T-helper 9 cell (primary cell): ENCODE results near the gene AP3B1.
"Not testable (repeated sequence)": the region's sequence is repeated elsewhere in the genome, so short reads cannot be mapped to it uniquely, and the experiment has no call there.

Experiments used
- DNase-seq: peaks from one replicate; pipeline ENCODE4 v3.0.0-alpha.2; 2020

The AP3B1 gene

DNA sequence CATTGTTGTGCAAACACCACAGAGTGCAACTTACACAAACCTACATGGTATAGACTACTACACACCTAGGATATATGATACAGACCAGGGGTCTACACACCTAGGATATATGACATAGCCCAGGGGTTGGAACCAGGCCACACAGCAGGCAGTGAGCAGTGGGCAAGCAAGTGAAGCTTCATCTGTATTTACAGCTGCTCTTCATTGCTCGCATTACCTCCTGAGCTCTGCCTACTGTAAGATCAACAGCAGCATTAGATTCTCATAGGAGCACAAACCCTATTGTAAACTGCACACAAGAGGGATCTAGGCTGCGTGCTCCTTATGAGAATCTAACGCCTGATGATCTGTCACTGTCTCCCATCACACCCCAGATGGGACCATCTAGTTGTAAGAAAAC lies 56.6 kb downstream of the AP3B1 start:
- no peak for DNase-seq

- DNase-seq = no peak
These were observed 58.5 kb downstream of the AP3B1 start for GRCh38 chr5:78236046-78236445.

DNA sequence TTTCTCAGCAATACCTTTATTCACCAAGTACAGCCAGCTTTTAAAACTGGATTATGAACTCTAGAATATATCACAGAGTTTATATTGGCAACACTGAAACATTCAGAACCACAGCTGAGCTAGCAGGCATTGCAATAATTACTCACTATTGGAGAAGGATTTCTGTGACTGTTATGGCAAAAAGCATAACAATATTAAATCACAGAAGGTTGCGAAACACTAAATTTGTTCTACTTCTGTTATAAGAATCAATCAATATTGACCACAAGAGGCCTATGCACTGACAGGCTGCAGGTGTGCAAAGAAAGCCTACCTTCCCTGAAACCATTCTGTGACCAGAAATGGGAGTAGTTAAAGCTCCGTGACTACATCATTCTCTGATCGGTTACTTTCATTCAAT lies 59.2 kb downstream of the AP3B1 start:
- no peak for DNase-seq

DNA sequence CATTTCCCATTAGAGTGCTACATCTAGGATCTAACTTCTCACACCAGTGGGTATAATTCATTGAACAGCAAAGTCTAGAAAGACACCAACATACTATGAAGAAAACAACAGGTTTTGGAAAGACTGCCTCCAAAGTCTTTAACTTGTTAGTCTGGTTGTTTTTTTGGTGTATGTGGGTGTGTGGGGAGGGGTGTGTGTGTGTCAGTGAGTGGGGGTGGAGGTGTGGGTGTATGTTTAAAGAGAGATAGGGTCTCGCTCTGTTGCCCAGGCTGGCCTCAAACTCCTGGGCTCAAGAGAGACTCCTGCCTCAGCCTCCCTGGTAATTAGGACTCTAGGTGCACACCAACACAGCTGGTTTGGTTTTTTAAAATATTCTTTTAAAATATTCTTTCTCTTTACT lies 59.7 kb downstream of the AP3B1 start:
- DNase-seq = no peak

GRCh38 chr5:78232163-78232562 lies 62.3 kb downstream of the AP3B1 start:
- DNase-seq = no peak

GRCh38 chr5:78224358-78224757 lies 70.1 kb downstream of the AP3B1 start:
- DNase-seq = no peak

- DNase-seq = no peak
These were observed 72.5 kb downstream of the AP3B1 start for GRCh38 chr5:78221964-78222451.

DNA sequence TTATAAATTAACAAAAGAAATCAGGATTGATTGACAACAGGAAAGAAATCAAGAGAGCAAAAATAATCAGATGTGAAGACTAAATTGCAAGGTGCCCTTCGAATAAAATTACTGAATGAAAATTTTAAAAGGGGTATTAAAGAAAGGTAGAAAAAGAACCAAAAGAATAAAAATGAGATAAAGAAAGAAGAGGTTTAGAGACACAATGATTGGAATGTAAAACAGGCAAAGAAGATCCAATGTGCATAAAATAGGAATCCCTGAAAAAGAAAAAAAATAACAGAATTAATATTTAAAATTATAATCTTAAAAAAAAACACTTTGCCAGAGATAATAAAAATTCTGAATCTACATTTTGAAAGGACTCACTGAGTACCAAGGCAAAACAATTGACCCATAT lies 73.0 kb downstream of the AP3B1 start:
- DNase-seq = no peak

DNA sequence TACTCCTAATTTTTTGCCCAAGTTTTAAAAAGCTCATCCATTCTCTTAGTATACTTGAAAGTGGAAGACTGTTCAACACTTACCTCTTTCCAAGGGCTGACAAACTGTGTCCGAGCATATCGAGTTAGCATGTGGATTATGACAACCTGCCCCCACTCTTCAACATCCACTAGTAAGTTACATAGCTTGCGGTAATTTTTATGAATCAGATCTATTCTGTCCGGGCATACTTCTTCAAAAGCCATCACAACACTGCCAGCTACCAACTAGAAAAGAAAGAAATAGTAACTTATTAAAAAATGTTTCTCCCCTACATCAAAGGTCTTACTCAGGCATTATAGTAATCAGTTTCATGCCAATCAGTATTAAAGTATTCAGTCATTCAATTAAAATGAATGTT lies 78.5 kb downstream of the AP3B1 start:
- DNase-seq = no peak

GRCh38 chr5:78215565-78215964 lies 78.9 kb downstream of the AP3B1 start:
- DNase-seq = no peak

DNA sequence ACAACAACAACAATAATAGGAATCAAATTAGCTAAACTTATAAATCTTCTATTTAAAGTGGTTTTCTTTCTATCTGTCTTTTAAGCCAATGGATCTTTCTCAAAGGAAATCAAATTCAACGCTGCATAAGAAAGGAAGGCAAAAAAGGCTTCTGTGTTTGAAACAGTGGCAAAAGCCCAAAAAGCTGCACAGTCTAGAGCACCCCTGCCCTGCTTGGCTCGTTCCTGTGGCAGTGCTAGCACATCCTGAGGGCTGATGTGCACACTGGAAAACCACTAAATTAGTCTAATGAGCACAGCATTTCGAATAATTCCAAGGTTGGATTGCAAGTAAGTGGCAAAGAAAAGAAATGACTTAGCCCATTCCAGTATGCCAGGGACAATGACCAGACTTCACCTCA lies 80.7 kb downstream of the AP3B1 start:
- no peak for DNase-seq

DNA sequence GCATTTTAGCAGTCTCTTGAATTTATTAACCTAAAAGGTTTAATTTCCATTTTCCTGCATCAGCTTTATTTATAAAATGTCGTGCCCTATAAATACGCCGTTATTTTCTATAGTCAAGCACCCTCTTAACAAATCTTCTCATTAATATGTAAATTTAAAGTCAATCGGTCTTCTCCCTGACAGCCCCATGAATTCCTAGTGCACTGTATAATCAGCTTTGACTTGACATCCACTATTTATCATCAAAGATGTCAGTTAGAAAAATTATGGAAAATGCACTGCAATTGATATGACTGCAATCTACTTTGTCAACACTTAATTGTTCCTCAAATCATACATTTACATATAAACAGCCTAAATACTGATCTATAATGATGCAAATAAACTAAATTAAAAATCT lies 83.4 kb downstream of the AP3B1 start:
- no peak for DNase-seq

- DNase-seq = no peak
These were observed 90.3 kb downstream of the AP3B1 start for GRCh38 chr5:78204241-78204640.

- DNase-seq = no peak
These were observed 90.7 kb downstream of the AP3B1 start for GRCh38 chr5:78203815-78204214.

- no peak for DNase-seq
These were observed 104.1 kb downstream of the AP3B1 start for GRCh38 chr5:78190402-78190801.

- DNase-seq = not testable (repeated sequence)
These were observed 105.8 kb downstream of the AP3B1 start for GRCh38 chr5:78188681-78189080.

DNA sequence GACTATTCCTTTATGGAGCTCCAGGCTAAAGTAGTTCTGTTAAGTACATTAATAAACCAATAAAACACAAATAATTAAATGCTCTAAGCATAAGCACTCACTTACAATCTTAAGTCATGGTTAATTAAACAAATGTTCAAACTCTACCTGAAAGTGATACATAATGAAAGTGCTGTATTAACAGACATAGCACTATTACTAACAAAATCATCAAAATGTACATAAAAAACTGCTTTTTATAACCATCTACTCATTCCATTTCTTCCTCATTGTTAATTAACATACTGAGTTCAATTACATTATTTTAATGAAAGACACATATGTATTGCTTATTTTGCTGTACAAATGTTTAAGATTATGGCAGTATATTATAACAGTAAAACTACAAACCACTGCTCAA lies 107.3 kb downstream of the AP3B1 start:
- DNase-seq = no peak

DNA sequence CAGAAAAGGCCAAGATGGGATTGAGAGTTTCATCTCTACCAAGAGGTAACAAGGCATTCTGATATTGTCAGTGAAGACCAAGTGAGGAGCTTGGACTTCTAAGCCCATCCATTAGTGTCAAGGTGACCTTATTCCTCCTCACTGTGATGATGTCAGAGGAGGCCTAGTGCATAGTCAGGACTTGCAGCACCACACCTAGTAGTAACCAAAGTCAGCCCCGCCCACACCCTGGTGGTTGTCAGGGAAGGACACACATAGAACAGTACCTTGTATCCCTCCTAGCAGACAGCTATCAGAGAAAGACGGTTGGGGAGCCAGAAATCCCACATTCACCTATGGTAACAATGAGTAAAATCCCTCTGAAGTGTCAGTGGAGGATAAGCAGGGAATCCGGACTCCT lies 111.7 kb downstream of the AP3B1 start:
- no peak for DNase-seq

DNA sequence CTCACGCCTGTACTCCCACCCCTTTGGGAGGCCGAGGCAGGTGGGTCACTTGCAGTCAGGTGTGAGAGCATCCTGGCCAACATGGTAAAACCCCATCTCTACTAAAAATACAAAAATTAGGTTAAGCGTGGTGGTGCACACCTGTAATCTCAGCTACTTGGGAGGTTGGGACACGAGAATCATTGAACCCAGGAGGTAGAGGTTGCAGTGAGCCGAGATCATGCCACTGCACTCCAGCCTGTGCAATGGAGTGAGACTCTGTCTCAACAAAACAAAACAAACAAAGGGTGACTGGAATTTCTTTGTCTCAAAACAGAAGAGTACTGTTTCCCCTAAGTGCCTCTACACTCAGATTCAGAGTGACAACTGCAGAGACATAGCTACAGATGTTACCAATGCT lies 116.1 kb downstream of the AP3B1 start:
- no peak for DNase-seq

DNA sequence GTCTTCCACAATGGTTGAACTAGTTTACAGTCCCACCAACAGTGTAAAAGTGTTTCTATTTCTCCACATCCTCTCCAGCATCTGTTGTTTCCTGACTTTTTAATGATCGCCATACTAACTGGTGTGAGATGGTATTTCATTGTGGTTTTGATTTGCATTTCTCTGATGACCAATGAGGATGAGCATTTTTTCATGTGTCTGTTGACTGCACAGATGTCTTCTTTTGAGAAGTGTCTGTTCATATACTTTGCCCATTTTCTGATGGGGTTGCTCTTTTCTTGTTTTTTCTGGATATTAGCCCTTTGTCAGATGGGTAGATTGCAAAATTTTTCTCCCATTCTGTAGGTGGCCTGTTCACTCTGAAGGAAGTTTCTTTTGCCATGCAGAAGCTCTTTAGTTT lies 124.2 kb downstream of the AP3B1 start:
- DNase-seq = not testable (repeated sequence)

DNA sequence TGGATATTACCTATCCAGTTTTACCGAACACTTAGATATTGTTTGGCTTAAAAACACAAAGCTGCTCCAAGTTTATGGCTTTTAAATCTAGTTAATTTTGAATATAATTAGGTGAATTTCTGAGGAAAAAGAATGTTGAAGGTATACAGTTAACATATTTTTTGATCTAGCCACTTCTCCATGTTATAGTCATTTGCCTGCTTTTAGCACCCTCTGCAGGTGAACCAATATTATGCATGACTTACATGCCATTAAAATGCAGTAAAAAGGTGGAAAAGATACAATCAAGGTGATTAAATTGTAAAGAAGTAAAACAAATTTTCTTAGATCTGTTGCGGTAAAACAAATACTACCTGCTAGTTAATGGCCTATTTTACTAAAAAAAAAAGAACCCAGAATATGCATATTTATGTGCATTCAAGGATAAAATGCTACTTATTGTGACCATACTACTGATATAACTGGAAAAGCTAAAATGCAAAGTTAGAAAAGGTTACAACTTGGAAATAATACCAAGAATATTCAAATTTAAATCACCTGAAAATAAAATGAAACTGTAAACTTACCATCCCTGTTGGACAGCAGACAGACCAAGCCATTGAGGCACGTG lies 132.1 kb downstream of the AP3B1 start:
- DNase-seq = no peak

- DNase-seq = no peak
These were observed 137.5 kb downstream of the AP3B1 start for GRCh38 chr5:78157001-78157400.

- DNase-seq = no peak
These were observed 142.8 kb downstream of the AP3B1 start for GRCh38 chr5:78151594-78152271.

DNA sequence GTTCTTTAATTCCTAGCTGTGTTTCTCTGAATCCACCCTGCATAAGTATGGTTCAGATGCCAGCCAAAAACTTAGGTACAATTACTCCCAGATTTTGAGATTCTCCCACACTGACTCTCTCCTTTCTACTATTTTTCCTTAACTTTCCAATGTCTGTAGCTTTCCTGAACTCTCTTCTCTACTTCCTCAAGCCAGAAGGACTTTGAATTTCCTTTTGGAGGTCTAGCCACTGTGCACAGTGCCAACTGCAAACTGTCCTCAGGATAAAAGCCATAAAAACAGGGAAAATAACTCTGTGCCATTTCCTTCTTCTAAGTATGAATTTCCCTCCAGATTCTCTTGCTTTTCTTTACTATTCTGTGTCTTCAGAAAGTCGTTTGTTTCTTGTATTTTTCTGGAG lies 157.2 kb downstream of the AP3B1 start:
- no peak for DNase-seq

- no peak for DNase-seq
These were observed 161.1 kb downstream of the AP3B1 start for GRCh38 chr5:78133423-78133822.
